GM12872 (cell line): Measurements from ENCODE around the gene TRHDE.

Source experiments
- TF ChIP-seq, protein P1 (sequence below): IDR thresholded peaks from 3 replicates; pipeline ENCODE4 v1.5.1; 2011; ENCODE audit warnings: low read depth, mild to moderate bottlenecking, low read length, moderate library complexity; ENCODE audit not compliant: insufficient read depth

The TRHDE gene

DNA sequence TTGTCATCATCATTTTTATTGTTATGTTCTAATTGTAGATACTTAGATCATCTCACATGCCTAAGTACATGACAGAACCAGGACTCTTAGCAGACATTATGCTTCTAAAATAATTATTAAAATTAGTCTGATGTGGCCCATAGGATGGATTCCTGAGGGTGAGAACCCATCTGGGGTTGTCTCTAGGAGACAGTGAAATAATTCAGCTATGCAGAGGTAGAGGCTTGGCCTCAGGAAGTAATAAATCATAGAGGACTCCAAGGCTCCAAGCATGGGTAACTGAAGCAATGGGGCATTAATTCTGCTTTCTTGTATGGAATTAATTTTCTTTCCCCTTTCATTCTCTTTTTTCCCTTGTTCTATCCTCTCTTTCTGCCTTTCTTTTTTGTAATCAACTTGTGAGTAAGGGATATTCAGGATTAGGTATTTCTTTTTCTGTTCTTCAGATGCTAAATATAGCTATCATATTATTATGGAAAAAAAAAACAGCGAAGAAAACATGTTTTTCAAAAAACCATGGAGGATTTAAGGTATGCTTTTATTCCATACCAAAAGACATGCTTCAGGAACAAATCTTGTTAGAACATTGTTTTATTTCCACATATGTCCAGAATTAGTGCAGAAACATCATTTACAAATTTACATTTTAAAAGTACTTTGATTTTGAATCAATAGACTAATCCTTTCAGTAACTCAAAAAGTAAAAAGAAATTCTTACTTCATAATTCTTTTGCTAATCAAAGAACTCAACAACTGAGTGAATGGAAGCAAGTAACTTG lies 263.2 kb downstream of the TRHDE start:
- TF ChIP-seq, protein P1, sequence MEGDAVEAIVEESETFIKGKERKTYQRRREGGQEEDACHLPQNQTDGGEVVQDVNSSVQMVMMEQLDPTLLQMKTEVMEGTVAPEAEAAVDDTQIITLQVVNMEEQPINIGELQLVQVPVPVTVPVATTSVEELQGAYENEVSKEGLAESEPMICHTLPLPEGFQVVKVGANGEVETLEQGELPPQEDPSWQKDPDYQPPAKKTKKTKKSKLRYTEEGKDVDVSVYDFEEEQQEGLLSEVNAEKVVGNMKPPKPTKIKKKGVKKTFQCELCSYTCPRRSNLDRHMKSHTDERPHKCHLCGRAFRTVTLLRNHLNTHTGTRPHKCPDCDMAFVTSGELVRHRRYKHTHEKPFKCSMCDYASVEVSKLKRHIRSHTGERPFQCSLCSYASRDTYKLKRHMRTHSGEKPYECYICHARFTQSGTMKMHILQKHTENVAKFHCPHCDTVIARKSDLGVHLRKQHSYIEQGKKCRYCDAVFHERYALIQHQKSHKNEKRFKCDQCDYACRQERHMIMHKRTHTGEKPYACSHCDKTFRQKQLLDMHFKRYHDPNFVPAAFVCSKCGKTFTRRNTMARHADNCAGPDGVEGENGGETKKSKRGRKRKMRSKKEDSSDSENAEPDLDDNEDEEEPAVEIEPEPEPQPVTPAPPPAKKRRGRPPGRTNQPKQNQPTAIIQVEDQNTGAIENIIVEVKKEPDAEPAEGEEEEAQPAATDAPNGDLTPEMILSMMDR = no peak

DNA sequence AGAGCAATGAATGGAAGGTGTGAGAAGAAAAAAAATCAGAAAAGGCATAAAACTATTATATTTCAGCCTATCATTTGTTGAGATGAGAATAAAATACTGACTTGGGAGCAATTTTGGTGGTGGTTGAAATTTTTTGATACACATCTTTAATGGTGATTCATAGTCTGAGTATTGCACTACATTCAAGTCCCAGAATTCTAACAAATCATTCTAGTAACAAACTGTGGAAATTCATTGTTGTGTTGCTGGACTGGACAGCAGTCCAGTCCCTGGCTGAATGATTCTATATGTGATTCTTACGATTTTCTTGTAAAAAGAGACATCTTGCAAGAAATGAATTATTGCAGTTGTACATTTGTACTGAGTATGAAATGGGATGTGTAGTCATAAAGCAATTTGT lies 268.6 kb downstream of the TRHDE start:
- TF ChIP-seq, protein P1 = no peak

DNA sequence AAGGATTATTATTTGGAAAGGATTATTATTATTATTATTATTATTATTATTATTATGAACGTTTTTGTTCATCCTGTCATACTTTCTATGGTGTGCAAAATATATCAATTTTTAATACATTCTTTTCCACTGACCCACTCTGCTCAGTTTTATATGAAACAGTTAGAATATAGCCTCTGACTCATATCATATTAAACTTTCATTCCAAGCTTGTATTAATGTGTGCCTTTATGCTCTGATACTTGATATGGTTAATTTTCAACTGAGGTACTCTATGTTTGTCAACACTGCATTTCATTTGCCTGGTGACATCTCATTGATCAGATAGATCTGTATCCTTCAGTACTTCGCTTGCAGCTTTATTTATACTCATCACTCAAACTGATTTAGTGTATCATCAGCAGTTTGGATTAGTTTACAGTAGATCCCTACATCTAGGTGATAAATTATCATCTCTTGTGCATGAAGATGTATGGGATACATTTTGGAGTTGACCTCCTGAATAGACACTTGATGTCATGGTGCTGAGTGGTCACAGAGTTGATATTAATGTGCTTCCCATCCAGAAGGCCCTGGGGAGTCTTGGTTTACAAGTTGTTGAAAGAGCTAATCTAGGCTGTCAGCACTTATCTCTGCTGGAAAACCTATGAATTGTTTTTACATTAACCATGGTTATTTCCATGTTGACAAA lies 271.8 kb downstream of the TRHDE start:
- TF ChIP-seq, protein P1 = no peak

DNA sequence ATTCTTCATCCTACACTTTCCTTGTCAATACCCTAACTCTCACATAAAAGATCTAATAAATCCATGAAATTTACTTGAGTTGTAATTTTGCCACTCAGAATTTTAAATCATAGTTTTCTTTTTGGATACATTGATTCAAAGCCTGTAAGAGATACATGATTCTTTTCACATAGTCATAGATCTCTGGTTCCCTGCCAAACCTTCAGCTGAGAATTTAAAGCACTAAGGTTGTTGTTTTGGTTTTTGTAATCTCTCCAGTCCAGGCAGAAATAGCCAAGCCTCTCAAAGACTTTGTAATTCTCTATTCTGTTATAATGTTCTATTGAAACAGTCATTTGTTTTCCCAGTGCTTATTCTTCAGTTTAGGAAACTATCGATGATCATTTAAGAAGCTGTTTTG lies 273.9 kb downstream of the TRHDE start:
- TF ChIP-seq, protein P1 = no peak

DNA sequence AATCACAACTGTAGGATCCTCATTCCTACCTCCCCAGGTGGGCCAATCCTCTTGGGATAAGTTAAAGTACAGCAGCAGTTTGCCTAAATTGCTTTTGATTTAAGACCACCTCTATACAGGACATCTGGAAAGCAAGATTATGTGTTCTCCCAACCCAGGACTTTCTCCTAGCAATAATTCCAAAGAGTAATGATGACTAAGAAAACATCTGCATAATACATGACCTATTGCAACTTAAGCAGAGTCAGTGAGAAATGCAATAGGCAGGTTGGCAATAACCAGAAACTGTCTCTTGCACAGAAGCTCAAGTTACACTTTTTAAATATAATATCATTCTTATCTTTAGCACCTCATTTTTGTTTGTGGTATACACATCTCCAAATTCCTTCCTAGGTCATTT lies 275.4 kb downstream of the TRHDE start:
- TF ChIP-seq, protein P1 = no peak

DNA sequence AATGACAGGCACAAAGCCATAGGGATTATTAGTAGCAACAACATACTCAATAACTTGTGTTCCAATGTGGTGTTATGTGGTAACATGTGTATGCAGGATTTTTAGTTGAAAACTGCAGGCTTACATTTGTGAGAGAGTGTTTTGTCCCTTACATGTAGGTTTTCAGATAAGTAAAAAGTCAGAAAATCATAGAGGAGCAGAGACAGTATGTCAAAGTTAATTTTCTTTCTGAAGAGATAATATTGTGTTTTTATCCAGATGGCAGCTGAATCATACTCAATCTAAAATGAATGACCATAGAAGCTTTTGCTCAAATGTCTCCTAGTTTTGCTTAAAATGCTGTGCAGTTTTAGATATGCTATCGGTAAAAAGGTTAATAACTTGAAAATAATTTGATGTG lies 277.0 kb downstream of the TRHDE start:
- TF ChIP-seq, protein P1 = no peak

DNA sequence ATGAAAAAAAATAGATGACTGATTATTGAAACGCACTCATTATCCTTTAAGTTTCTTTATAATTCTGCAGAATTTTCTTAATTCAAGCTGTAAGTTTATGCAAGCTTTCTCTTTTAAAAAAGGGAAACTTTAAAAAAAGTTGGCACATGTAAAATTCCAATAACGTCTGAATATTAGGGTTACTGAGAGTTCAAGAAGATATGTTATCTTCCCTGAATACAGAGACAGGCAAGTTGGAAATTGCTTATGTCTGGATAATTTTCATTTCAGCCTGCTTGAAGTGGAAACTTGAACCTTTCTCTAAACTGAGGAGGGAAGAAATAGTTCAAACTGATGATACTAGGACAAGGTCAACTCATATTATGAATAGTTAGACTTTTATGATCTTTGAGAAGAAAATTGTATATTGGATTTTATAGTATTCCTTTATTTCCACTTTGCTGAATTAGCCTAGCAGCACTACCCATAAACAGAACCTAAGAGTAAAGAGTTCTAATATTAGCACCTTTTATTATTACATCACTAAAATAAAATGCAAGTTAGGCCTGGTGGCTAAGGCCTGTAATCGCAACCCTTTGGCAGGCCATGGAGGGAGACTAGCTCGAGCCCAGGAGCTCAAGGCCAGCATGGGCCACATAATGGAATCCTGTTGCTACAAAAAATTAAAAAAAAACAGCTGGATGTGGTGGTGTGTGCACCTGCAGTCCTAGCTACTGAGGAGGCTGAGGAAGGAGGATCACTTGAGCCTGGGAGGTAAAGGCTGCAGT lies 288.0 kb downstream of the TRHDE start:
- TF ChIP-seq, protein P1 = no peak
